HG03442 (cell line): ENCODE data around the gene MYEOV.

Source experiments
- ATAC-seq: cut with Tn5 transposase; IDR thresholded peaks from one replicate; pipeline ENCODE4 v1.9.1; 2021; ENCODE audit warnings: mild to moderate bottlenecking, moderate library complexity; ENCODE audit not compliant: unreplicated experiment

MYEOV gene

GRCh38 chr11:69265210-69265609, 28.7 kb upstream of the MYEOV start:
- no peak for ATAC-seq

- ATAC-seq, result no peak
Measured at GRCh38 chr11:69265911-69266510, 27.9 kb upstream of the MYEOV start.

GRCh38 chr11:69267395-69267805, 26.6 kb upstream of the MYEOV start:
- no peak for ATAC-seq

GRCh38 chr11:69268911-69269310, 25.0 kb upstream of the MYEOV start:
- no peak for ATAC-seq

- no peak for ATAC-seq
Measured at GRCh38 chr11:69269388-69269787, 24.6 kb upstream of the MYEOV start.

- no peak for ATAC-seq
Measured at GRCh38 chr11:69269926-69270697, 23.8 kb upstream of the MYEOV start.

GRCh38 chr11:69270941-69271340, 23.0 kb upstream of the MYEOV start:
- ATAC-seq, result no peak

GRCh38 chr11:69272055-69272454, 21.9 kb upstream of the MYEOV start:
- no peak for ATAC-seq

- ATAC-seq, result no peak
Measured at GRCh38 chr11:69272831-69273485, 21.0 kb upstream of the MYEOV start.

GRCh38 chr11:69273571-69273970, 20.4 kb upstream of the MYEOV start:
- ATAC-seq, result no peak

GRCh38 chr11:69274531-69275016, 19.4 kb upstream of the MYEOV start:
- no peak for ATAC-seq

- no peak for ATAC-seq
Measured at GRCh38 chr11:69275178-69275577, 18.8 kb upstream of the MYEOV start.

- no peak for ATAC-seq
Measured at GRCh38 chr11:69276165-69276564, 17.8 kb upstream of the MYEOV start.

GRCh38 chr11:69277074-69277809, 16.7 kb upstream of the MYEOV start:
- no peak for ATAC-seq

- no peak for ATAC-seq
Measured at GRCh38 chr11:69278091-69278867, 15.7 kb upstream of the MYEOV start.

- no peak for ATAC-seq
Measured at GRCh38 chr11:69280451-69280850, 13.5 kb upstream of the MYEOV start.

GRCh38 chr11:69280994-69281393, 13.0 kb upstream of the MYEOV start:
- ATAC-seq, result no peak

- ATAC-seq, result no peak
Measured at GRCh38 chr11:69283446-69283845, 10.5 kb upstream of the MYEOV start.

- no peak for ATAC-seq
Measured at GRCh38 chr11:69284081-69284511, 9.9 kb upstream of the MYEOV start.

GRCh38 chr11:69285091-69285490, 8.9 kb upstream of the MYEOV start:
- ATAC-seq, result no peak
